K562 (cell line): ENCODE measurements around the gene GNAT2. TPM values are rescaled to one million over a fixed set of nuclear protein-coding genes. Genes with fewer than 3 reads are reported as not detected.

Source experiments
- KDM5B ChIP-seq: fragments of 200-600 bp; sonication (generic); IDR thresholded peaks from 2 replicates; pipeline ENCODE4 v1.6.1; 2012; ENCODE audit warnings: low read depth, mild to moderate bottlenecking, moderate library complexity, low read length, control low read depth, inconsistent platforms; ENCODE audit not compliant: insufficient replicate concordance
- POLR3A ChIP-seq: IDR thresholded peaks from 2 replicates; pipeline ENCODE4 v1.6.1; 2011; ENCODE audit warnings: borderline replicate concordance, mild to moderate bottlenecking, moderate library complexity; ENCODE audit not compliant: insufficient read length, insufficient read depth; ENCODE audit errors: extremely low read depth
- PURB ChIP-seq: sonication (generic); formaldehyde crosslinking; IDR thresholded peaks from 2 replicates; pipeline ENCODE4 v1.9.0; 2021; ENCODE audit warnings: low read depth, mild to moderate bottlenecking, missing genetic modification reagents
- SRSF9 ChIP-seq: fragments of 200-400 bp; formaldehyde crosslinking; IDR thresholded peaks from 2 replicates; pipeline ENCODE4 v1.6.1; 2017; ENCODE audit warnings: low read depth, low read length, borderline replicate concordance
- ZNF384 ChIP-seq: IDR thresholded peaks from 2 replicates; pipeline ENCODE4 v1.6.1; 2012; ENCODE audit warnings: low read depth, low read length, improper control_type of control experiment
- polyA plus RNA-seq, 8 experiments: library from polyadenylated mRNA; depleted of rRNA in 4 of 8; stranded (reverse) in 5 of 8; unstranded in 3 of 8; fragments of >200 nt; fragmentation: Nextera tagmentation in 2 of 8; fragmentation: Illumina TruSeq in 1 of 8; extraction: Ambion mirVana in 2 of 8; extraction: Trizol in 1 of 8; gene quantifications; 2 replicates each; pipeline versions ENCODE4 v1.2.1 to v1.2.3, GENCODE V29; 2011 to 2014; ENCODE audit warnings: inconsistent platforms in 1 of 8, missing spikeins in 1 of 8
- total RNA-seq, 7 experiments: library from RNA; depleted of rRNA in 6 of 7; stranded (reverse); fragments of >200 nt in 6 of 7; fragmentation: Illumina TruSeq in 2 of 7; extraction: Trizol in 2 of 7; gene quantifications; 2 replicates each; pipeline versions ENCODE4 v1.2.1 to v1.2.3, GENCODE V29; 2011 to 2021; ENCODE audit warnings: low replicate concordance in 1 of 7
- TF ChIP-seq, protein P1 (sequence below): sonication (generic); formaldehyde crosslinking; IDR thresholded peaks from 2 replicates; pipeline ENCODE4 v1.8.0; 2022; ENCODE audit warnings: mild to moderate bottlenecking, missing genetic modification reagents
- TF ChIP-seq, protein P2 (sequence below): fragments of 450-650 bp; formaldehyde crosslinking; IDR thresholded peaks from 2 replicates; pipeline ENCODE4 v1.4.0; 2020; ENCODE audit warnings: mild to moderate bottlenecking
- TF ChIP-seq, protein P3 (sequence below): sonication (generic); formaldehyde crosslinking; IDR thresholded peaks from 2 replicates; pipeline ENCODE4 v1.5.0; 2020; ENCODE audit warnings: missing genetic modification reagents

GNAT2 gene
- total and polyA plus RNA-seq, 9 of the 15 experiments (the other 6 are each of a cell fraction or from before 2014, with no cell fraction given), result 0.06 to 0.52 (median 0.24) TPM; not detected in 1

DNA sequence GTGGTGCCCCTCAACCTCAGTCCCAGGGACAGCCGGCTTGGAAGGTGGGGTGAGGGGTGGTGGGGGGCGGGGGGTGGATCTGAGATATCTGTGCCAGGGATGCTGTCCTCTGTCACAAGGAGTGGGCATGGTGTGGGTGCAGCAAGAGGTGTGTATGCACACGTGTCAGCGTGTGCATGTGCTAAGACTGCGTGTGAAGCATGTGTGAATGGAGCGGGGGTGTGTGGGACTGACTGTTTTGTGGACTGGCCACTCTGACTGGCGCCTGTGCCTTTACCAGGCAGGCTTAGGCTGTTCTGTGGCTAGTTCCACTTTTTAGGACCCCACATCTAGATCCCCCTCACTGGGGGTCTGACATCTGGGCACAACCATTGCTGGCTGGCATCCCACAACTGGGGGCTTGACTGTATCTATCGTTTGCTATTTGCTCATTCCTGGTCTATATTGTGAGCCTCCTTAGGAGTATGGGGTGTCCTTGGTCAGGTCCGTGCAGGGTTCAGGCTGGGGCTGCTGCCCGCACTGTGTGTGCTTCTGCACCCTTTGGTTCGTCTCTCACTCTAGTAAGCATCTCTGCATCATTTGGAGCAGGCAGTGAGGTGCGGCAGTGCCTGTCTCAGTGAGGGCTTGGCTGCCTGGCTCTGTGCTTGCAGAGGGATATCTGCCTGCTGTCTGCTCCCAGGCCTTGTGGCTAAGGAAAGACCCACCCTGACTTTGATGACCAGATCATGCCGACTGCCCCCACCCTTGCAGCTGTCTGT, 2.1 kb upstream of the GNAT2 start (continued):
- TF ChIP-seq, protein P1, sequence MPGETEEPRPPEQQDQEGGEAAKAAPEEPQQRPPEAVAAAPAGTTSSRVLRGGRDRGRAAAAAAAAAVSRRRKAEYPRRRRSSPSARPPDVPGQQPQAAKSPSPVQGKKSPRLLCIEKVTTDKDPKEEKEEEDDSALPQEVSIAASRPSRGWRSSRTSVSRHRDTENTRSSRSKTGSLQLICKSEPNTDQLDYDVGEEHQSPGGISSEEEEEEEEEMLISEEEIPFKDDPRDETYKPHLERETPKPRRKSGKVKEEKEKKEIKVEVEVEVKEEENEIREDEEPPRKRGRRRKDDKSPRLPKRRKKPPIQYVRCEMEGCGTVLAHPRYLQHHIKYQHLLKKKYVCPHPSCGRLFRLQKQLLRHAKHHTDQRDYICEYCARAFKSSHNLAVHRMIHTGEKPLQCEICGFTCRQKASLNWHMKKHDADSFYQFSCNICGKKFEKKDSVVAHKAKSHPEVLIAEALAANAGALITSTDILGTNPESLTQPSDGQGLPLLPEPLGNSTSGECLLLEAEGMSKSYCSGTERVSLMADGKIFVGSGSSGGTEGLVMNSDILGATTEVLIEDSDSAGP, result no peak
- no peak for TF ChIP-seq ZNF384
- TF ChIP-seq KDM5B, result peak; percentile 11
- no peak for TF ChIP-seq SRSF9
- TF ChIP-seq, protein P2, sequence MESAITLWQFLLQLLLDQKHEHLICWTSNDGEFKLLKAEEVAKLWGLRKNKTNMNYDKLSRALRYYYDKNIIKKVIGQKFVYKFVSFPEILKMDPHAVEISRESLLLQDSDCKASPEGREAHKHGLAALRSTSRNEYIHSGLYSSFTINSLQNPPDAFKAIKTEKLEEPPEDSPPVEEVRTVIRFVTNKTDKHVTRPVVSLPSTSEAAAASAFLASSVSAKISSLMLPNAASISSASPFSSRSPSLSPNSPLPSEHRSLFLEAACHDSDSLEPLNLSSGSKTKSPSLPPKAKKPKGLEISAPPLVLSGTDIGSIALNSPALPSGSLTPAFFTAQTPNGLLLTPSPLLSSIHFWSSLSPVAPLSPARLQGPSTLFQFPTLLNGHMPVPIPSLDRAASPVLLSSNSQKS (CRISPR knock-in tag), result no peak
- no peak for TF ChIP-seq PURB (CRISPR knock-in tag)
- TF ChIP-seq, protein P3, sequence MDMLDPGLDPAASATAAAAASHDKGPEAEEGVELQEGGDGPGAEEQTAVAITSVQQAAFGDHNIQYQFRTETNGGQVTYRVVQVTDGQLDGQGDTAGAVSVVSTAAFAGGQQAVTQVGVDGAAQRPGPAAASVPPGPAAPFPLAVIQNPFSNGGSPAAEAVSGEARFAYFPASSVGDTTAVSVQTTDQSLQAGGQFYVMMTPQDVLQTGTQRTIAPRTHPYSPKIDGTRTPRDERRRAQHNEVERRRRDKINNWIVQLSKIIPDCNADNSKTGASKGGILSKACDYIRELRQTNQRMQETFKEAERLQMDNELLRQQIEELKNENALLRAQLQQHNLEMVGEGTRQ (CRISPR knock-in tag), result no peak
- no peak for TF ChIP-seq POLR3A
